Central memory CD8-positive, alpha-beta T cell (primary cell): Measurements from ENCODE around the gene MBNL2.

Source experiments
- ATAC-seq: fragments of 150-1000 bp; cut with Tn5 transposase; replicated peaks from 2 replicates; pipeline ENCODE4 v1.10.0; 2022; ENCODE audit warnings: mild to moderate bottlenecking, moderate FRiP score, moderate number of reproducible peaks; ENCODE audit not compliant: poor library complexity, severe bottlenecking; ENCODE audit errors: extremely low read depth
- DNase-seq, 2 donors: peaks; one replicate each; pipeline ENCODE4 v3.0.0; 2021; ENCODE audit warnings: low spot score in 2 of 2
- H3K27ac Mint-ChIP-seq: one replicate; pipeline ENCODE4 v1.8.0; 2022; ENCODE audit warnings: low read depth, mild to moderate bottlenecking, moderate library complexity, mixed read lengths
- H3K27me3 Mint-ChIP-seq: one replicate; pipeline ENCODE4 v1.8.0; 2022; ENCODE audit warnings: mixed read lengths
- H3K36me3 Mint-ChIP-seq: one replicate; pipeline ENCODE4 v1.8.0; 2022; ENCODE audit warnings: mild to moderate bottlenecking, moderate library complexity, mixed read lengths; ENCODE audit not compliant: insufficient read depth
- H3K4me1 Mint-ChIP-seq: one replicate; pipeline ENCODE4 v1.8.0; 2022; ENCODE audit warnings: mixed read lengths
- H3K4me3 Mint-ChIP-seq: one replicate; pipeline ENCODE4 v1.8.0; 2022; ENCODE audit warnings: mild to moderate bottlenecking, moderate library complexity, mixed read lengths
- H3K9me3 Mint-ChIP-seq: one replicate; pipeline ENCODE4 v1.8.0; 2022; ENCODE audit warnings: mixed read lengths

Gene MBNL2

GRCh38 chr13:97250560-97250959 lies 28.4 kb downstream of the MBNL2 start:
- Mint-ChIP-seq H3K36me3 (peaks cover 3% of the 10 kb centered on the region), H3K4me1 (peaks cover 16% of the 10 kb centered on the region), H3K27ac (peak overlapping the region; percentile 20), H3K27me3 (no peaks in the 10 kb centered on the region), H3K4me3 (no peak overlapping the region), H3K9me3 (no peaks in the 10 kb centered on the region)
- DNase-seq: no peak
- ATAC-seq: no peak

- peaks cover 34% of the 10 kb centered on the region for H3K4me1 Mint-ChIP-seq
Measured at GRCh38 chr13:97252735-97253134, 30.6 kb downstream of the MBNL2 start.

GRCh38 chr13:97253581-97254293 lies 31.6 kb downstream of the MBNL2 start:
- no peaks in the 10 kb centered on the region for H3K27me3 Mint-ChIP-seq
- H3K4me3 Mint-ChIP-seq: no peak overlapping the region
- ATAC-seq (no peak), DNase-seq (no peak)
- peaks cover 42% of the 10 kb centered on the region for H3K4me1 Mint-ChIP-seq
- H3K9me3 Mint-ChIP-seq: no peaks in the 10 kb centered on the region
- no peak overlapping the region for H3K27ac Mint-ChIP-seq
- H3K36me3 Mint-ChIP-seq: peaks cover 3% of the 10 kb centered on the region

More at GRCh38 chr13:97252735-97253134, 30.6 kb downstream of the MBNL2 start:
- DNase-seq (no peak), ATAC-seq (no peak)
- H3K36me3 Mint-ChIP-seq: peaks cover 3% of the 10 kb centered on the region
- H3K4me3 Mint-ChIP-seq: no peak overlapping the region
- no peaks in the 10 kb centered on the region for H3K9me3 Mint-ChIP-seq
- H3K27me3 Mint-ChIP-seq: no peaks in the 10 kb centered on the region
- no peak overlapping the region for H3K27ac Mint-ChIP-seq

- DNase-seq (no peak), ATAC-seq (no peak)
- H3K4me1 Mint-ChIP-seq: peaks cover 50% of the 10 kb centered on the region
- H3K4me3 Mint-ChIP-seq: no peak overlapping the region
- peaks cover 3% of the 10 kb centered on the region for H3K36me3 Mint-ChIP-seq
- no peak overlapping the region for H3K27ac Mint-ChIP-seq
- H3K27me3 Mint-ChIP-seq: no peaks in the 10 kb centered on the region
- no peaks in the 10 kb centered on the region for H3K9me3 Mint-ChIP-seq
Measured at GRCh38 chr13:97254816-97255215, 32.7 kb downstream of the MBNL2 start.

- Mint-ChIP-seq H3K27me3 (no peaks in the 10 kb centered on the region), H3K4me3 (no peak overlapping the region), H3K4me1 (peaks cover 50% of the 10 kb centered on the region), H3K27ac (no peak overlapping the region), H3K9me3 (no peaks in the 10 kb centered on the region), H3K36me3 (peaks cover 3% of the 10 kb centered on the region)
- DNase-seq: no peak
- ATAC-seq: no peak
Measured at GRCh38 chr13:97255515-97256021, 33.4 kb downstream of the MBNL2 start.

GRCh38 chr13:97256343-97256783 lies 34.2 kb downstream of the MBNL2 start:
- Mint-ChIP-seq H3K27ac (no peak overlapping the region), H3K27me3 (no peaks in the 10 kb centered on the region), H3K9me3 (no peaks in the 10 kb centered on the region), H3K4me1 (peaks cover 56% of the 10 kb centered on the region), H3K36me3 (peaks cover 5% of the 10 kb centered on the region), H3K4me3 (no peak overlapping the region)
- ATAC-seq (no peak), DNase-seq (no peak)

- peaks cover 65% of the 10 kb centered on the region for H3K4me1 Mint-ChIP-seq
- no peak for ATAC-seq
- peaks cover 10% of the 10 kb centered on the region for H3K36me3 Mint-ChIP-seq
Measured at GRCh38 chr13:97257228-97257755, 35.2 kb downstream of the MBNL2 start.

GRCh38 chr13:97257800-97258799 lies 36.0 kb downstream of the MBNL2 start:
- DNase-seq: no peak
- ATAC-seq: no peak
- peak overlapping the region; percentile 30 for H3K4me3 Mint-ChIP-seq
- no peaks in the 10 kb centered on the region for H3K27me3 Mint-ChIP-seq
- peaks cover 11% of the 10 kb centered on the region for H3K36me3 Mint-ChIP-seq
- H3K9me3 Mint-ChIP-seq: no peaks in the 10 kb centered on the region
- H3K4me1 Mint-ChIP-seq: peaks cover 71% of the 10 kb centered on the region
- H3K27ac Mint-ChIP-seq: peak overlapping the region; percentile 21

More at GRCh38 chr13:97257228-97257755, 35.2 kb downstream of the MBNL2 start:
- H3K9me3 Mint-ChIP-seq: no peaks in the 10 kb centered on the region
- H3K4me3 Mint-ChIP-seq: peak overlapping the region; percentile 30
- peak overlapping the region; percentile 21 for H3K27ac Mint-ChIP-seq
- DNase-seq: no peak
- no peaks in the 10 kb centered on the region for H3K27me3 Mint-ChIP-seq

- no peak for DNase-seq
- H3K27ac Mint-ChIP-seq: peak overlapping the region; percentile 63
- H3K4me1 Mint-ChIP-seq: peaks cover 74% of the 10 kb centered on the region
- no peaks in the 10 kb centered on the region for H3K27me3 Mint-ChIP-seq
- ATAC-seq: no peak
- H3K36me3 Mint-ChIP-seq: peaks cover 12% of the 10 kb centered on the region
- no peak overlapping the region for H3K4me3 Mint-ChIP-seq
- no peaks in the 10 kb centered on the region for H3K9me3 Mint-ChIP-seq
Measured at GRCh38 chr13:97258801-97259200, 36.7 kb downstream of the MBNL2 start.

- Mint-ChIP-seq H3K27me3 (no peaks in the 10 kb centered on the region), H3K27ac (peak overlapping the region; percentile 63), H3K4me3 (no peak overlapping the region), H3K36me3 (peaks cover 15% of the 10 kb centered on the region), H3K4me1 (peaks cover 75% of the 10 kb centered on the region), H3K9me3 (no peaks in the 10 kb centered on the region)
- DNase-seq (no peak), ATAC-seq (no peak)
Measured at GRCh38 chr13:97259410-97259797, 37.3 kb downstream of the MBNL2 start.

- H3K4me1 Mint-ChIP-seq: peaks cover 79% of the 10 kb centered on the region
- H3K9me3 Mint-ChIP-seq: no peaks in the 10 kb centered on the region
- H3K27ac Mint-ChIP-seq: no peak overlapping the region
- ATAC-seq (no peak), DNase-seq (no peak)
- peaks cover 15% of the 10 kb centered on the region for H3K36me3 Mint-ChIP-seq
- H3K4me3 Mint-ChIP-seq: no peak overlapping the region
- no peaks in the 10 kb centered on the region for H3K27me3 Mint-ChIP-seq
Measured at GRCh38 chr13:97259798-97260714, 37.9 kb downstream of the MBNL2 start.
